Fibroblast of gingiva (primary cell): ENCODE measurements around the gene APCDD1.

Source experiments
- DNase-seq: peaks from one replicate; pipeline ENCODE4 v3.0.0-alpha.2; 2011; ENCODE audit warnings: low read depth

Gene APCDD1

GRCh38 chr18:10453806-10454680 lies at the start of gene APCDD1:
TSS of gene APCDD1 (plus strand) at chr18:10454635. CDS start at chr18:10454982, 347 bp downstream.
- peak; percentile 81 for DNase-seq

- DNase-seq = no peak
Observed at GRCh38 chr18:10405014-10405493, 49.4 kb upstream of the APCDD1 start.

GRCh38 chr18:10405816-10406663 lies 48.4 kb upstream of the APCDD1 start:
- DNase-seq = no peak

- no peak for DNase-seq
Observed at GRCh38 chr18:10408131-10408530, 46.3 kb upstream of the APCDD1 start.

GRCh38 chr18:10409041-10409440 lies 45.4 kb upstream of the APCDD1 start:
- DNase-seq = no peak

- no peak for DNase-seq
Observed at GRCh38 chr18:10410472-10411308, 43.7 kb upstream of the APCDD1 start.

GRCh38 chr18:10412933-10413332 lies 41.5 kb upstream of the APCDD1 start:
- peak; percentile 12 for DNase-seq

- DNase-seq = no peak
Observed at GRCh38 chr18:10413722-10414121, 40.7 kb upstream of the APCDD1 start.

- no peak for DNase-seq
Observed at GRCh38 chr18:10414293-10414842, 40.1 kb upstream of the APCDD1 start.

GRCh38 chr18:10416065-10416464 lies 38.4 kb upstream of the APCDD1 start:
- DNase-seq = no peak

GRCh38 chr18:10417191-10417590 lies 37.2 kb upstream of the APCDD1 start:
- no peak for DNase-seq

- peak; percentile 90 for DNase-seq
Observed at GRCh38 chr18:10417664-10418063, 36.8 kb upstream of the APCDD1 start.

GRCh38 chr18:10418836-10419235 lies 35.6 kb upstream of the APCDD1 start:
- DNase-seq = no peak

- peak; percentile 47 for DNase-seq
Observed at GRCh38 chr18:10419420-10420103, 34.9 kb upstream of the APCDD1 start.

GRCh38 chr18:10420561-10421352 lies 33.7 kb upstream of the APCDD1 start:
- DNase-seq = peak; percentile 20

GRCh38 chr18:10421859-10422258 lies 32.6 kb upstream of the APCDD1 start:
- peak; percentile 57 for DNase-seq

- no peak for DNase-seq
Observed at GRCh38 chr18:10422731-10423130, 31.7 kb upstream of the APCDD1 start.

- peak; percentile 77 for DNase-seq
Observed at GRCh38 chr18:10424585-10425307, 29.7 kb upstream of the APCDD1 start.

- no peak for DNase-seq
Observed at GRCh38 chr18:10430677-10431076, 23.8 kb upstream of the APCDD1 start.
